Neural cell (in vitro differentiated cells): ENCODE measurements around the gene RYR3.

Source experiments
- EP300 ChIP-seq: fragments of 450-650 bp; conservative IDR thresholded peaks from 2 replicates; pipeline ENCODE4 v1.6.1; 2014; ENCODE audit warnings: antibody characterized with exemption, mild to moderate bottlenecking, moderate library complexity; ENCODE audit not compliant: poor library complexity, severe bottlenecking
- EZH2 ChIP-seq: fragments of 200-600, 300-800 bp; shearing (Covaris generic), sonication (generic); IDR thresholded peaks from 2 replicates; pipeline ENCODE4 v1.6.1; 2014; ENCODE audit warnings: antibody characterized with exemption, low read length, borderline replicate concordance, mild to moderate bottlenecking; ENCODE audit not compliant: insufficient read depth, poor library complexity, severe bottlenecking
- MXI1 ChIP-seq: fragments of 450-650 bp; conservative IDR thresholded peaks from 2 replicates; pipeline ENCODE4 v1.6.1; 2014; ENCODE audit warnings: antibody characterized with exemption, mild to moderate bottlenecking; ENCODE audit not compliant: poor library complexity, severe bottlenecking
- POLR2AphosphoS5 ChIP-seq: IDR thresholded peaks from 2 replicates; pipeline ENCODE4 v1.6.1; 2012
- RAD21 ChIP-seq: fragments of 450-650 bp; conservative IDR thresholded peaks from 2 replicates; pipeline ENCODE4 v1.6.1; 2014; ENCODE audit warnings: antibody characterized with exemption, mild to moderate bottlenecking, moderate library complexity
- SMC3 ChIP-seq: fragments of 450-650 bp; conservative IDR thresholded peaks from 2 replicates; pipeline ENCODE4 v1.6.1; 2014; ENCODE audit warnings: antibody characterized with exemption, mild to moderate bottlenecking, moderate library complexity; ENCODE audit not compliant: poor library complexity
- TAF1 ChIP-seq: IDR thresholded peaks from 2 replicates; pipeline ENCODE4 v1.6.1; 2012; ENCODE audit warnings: low read depth
- TF ChIP-seq, protein P1 (sequence below): IDR thresholded peaks from 2 replicates; pipeline ENCODE4 v1.6.1; 2012; ENCODE audit warnings: borderline replicate concordance
- TF ChIP-seq, protein P2 (sequence below): fragments of 450-650 bp; IDR thresholded peaks from 2 replicates; pipeline ENCODE4 v1.5.1; 2014; ENCODE audit warnings: antibody characterized with exemption, mild to moderate bottlenecking, moderate library complexity; ENCODE audit not compliant: poor library complexity, severe bottlenecking

DNA sequence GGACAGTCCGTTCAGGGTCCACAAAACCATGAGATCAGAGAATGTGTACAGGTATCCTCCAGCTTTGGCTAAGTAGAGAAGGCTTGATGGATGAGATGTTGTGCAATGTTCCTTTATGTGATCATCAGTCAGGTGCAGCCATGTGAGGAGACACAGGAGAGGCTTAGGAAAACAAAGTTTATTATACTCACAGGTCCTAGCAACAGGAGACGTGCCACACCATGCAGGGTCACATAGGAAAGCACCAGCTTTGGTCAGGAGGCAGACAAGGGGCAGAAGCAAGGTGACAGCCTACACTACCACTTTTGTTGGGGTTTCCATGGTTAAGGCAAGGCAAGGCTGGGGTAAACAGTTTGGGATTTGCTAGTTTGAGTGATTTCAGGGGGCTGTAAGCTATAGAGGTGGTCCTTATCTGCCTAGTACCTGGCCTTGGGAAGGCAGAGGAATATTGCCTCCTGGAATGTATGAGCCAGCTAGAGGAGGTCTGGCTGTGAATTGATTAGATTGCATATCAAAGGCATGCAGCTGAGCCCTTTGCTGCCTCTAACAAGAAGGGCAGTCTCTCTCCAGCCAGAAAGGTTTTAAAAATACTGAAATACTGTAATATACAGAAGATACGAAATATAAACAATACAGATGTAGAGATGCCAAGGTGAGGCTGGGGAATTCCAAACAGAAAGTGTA lies 248.6 kb downstream of the RYR3 start:
- TF ChIP-seq, protein P1, sequence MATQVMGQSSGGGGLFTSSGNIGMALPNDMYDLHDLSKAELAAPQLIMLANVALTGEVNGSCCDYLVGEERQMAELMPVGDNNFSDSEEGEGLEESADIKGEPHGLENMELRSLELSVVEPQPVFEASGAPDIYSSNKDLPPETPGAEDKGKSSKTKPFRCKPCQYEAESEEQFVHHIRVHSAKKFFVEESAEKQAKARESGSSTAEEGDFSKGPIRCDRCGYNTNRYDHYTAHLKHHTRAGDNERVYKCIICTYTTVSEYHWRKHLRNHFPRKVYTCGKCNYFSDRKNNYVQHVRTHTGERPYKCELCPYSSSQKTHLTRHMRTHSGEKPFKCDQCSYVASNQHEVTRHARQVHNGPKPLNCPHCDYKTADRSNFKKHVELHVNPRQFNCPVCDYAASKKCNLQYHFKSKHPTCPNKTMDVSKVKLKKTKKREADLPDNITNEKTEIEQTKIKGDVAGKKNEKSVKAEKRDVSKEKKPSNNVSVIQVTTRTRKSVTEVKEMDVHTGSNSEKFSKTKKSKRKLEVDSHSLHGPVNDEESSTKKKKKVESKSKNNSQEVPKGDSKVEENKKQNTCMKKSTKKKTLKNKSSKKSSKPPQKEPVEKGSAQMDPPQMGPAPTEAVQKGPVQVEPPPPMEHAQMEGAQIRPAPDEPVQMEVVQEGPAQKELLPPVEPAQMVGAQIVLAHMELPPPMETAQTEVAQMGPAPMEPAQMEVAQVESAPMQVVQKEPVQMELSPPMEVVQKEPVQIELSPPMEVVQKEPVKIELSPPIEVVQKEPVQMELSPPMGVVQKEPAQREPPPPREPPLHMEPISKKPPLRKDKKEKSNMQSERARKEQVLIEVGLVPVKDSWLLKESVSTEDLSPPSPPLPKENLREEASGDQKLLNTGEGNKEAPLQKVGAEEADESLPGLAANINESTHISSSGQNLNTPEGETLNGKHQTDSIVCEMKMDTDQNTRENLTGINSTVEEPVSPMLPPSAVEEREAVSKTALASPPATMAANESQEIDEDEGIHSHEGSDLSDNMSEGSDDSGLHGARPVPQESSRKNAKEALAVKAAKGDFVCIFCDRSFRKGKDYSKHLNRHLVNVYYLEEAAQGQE = no peak
- TF ChIP-seq EP300 = no peak
- TF ChIP-seq, protein P2, sequence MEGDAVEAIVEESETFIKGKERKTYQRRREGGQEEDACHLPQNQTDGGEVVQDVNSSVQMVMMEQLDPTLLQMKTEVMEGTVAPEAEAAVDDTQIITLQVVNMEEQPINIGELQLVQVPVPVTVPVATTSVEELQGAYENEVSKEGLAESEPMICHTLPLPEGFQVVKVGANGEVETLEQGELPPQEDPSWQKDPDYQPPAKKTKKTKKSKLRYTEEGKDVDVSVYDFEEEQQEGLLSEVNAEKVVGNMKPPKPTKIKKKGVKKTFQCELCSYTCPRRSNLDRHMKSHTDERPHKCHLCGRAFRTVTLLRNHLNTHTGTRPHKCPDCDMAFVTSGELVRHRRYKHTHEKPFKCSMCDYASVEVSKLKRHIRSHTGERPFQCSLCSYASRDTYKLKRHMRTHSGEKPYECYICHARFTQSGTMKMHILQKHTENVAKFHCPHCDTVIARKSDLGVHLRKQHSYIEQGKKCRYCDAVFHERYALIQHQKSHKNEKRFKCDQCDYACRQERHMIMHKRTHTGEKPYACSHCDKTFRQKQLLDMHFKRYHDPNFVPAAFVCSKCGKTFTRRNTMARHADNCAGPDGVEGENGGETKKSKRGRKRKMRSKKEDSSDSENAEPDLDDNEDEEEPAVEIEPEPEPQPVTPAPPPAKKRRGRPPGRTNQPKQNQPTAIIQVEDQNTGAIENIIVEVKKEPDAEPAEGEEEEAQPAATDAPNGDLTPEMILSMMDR = no peak
- no peak for TF ChIP-seq TAF1
- no peak for TF ChIP-seq POLR2AphosphoS5
- TF ChIP-seq EZH2 = no peak
- no peak for TF ChIP-seq RAD21
- no peak for TF ChIP-seq MXI1
- TF ChIP-seq SMC3 = no peak
